Keratinocyte (primary cell): Measurements from ENCODE around the gene COX6B2. TPM values are rescaled to one million over a fixed set of nuclear protein-coding genes. Genes with fewer than 3 reads are reported as not detected.
A peak's percentile ranks its signal among the peaks of the same experiment; 100 is the strongest.

ENCODE experiments used
- DNase-seq: peaks from one replicate; pipeline ENCODE4 v3.0.0-alpha.2; 2011; ENCODE audit warnings: low read depth, missing footprints, low spot score
- FAIRE-seq: peaks from 2 replicates; lab custom pipeline; 2011; peaks lifted over from hg19 to GRCh38; lab: Jason Lieb, UNC
- H2AFZ ChIP-seq: 2 replicates; pipeline ENCODE4 v1.6.0; 2012; ENCODE audit warnings: low read length, control low read depth, inconsistent platforms; ENCODE audit not compliant: control insufficient read depth
- H3K27ac ChIP-seq: 2 replicates; pipeline ENCODE4 v1.5.1; 2011; ENCODE audit warnings: low read length; ENCODE audit not compliant: control insufficient read depth, insufficient read depth
- H3K27me3 ChIP-seq: 3 replicates; pipeline ENCODE4 v1.6.0; 2011; ENCODE audit warnings: low read length; ENCODE audit not compliant: control insufficient read depth, insufficient read depth; ENCODE audit errors: extremely low read depth
- H3K36me3 ChIP-seq, 2 experiments: 2 replicates in 1 of 2; 3 replicates in 1 of 2; pipeline ENCODE4 v1.5.1; 2011; ENCODE audit warnings: low read length in 2 of 2, mild to moderate bottlenecking in 1 of 2; ENCODE audit not compliant: control insufficient read depth in 2 of 2, insufficient read depth in 2 of 2; ENCODE audit errors: extremely low read depth in 1 of 2
- H3K4me1 ChIP-seq: 3 replicates; pipeline ENCODE4 v1.5.1; 2011; ENCODE audit warnings: low read length; ENCODE audit not compliant: control insufficient read depth, insufficient read depth; ENCODE audit errors: extremely low read depth
- H3K4me2 ChIP-seq: 3 replicates; pipeline ENCODE4 v1.6.0; 2011; ENCODE audit warnings: low read depth, low read length; ENCODE audit not compliant: control insufficient read depth, insufficient read depth; ENCODE audit errors: extremely low read depth
- H3K4me3 ChIP-seq, 3 experiments: fragments of 200-600 bp in 1 of 3; sonication (generic) in 1 of 3; 2 replicates in 2 of 3; 3 replicates in 1 of 3; pipeline ENCODE4 v1.5.1; 2011 to 2016; ENCODE audit warnings: low read length in 3 of 3, mild to moderate bottlenecking in 3 of 3, control low read depth in 2 of 3, inconsistent platforms in 1 of 3, low read depth in 1 of 3, mixed read lengths in 1 of 3, mixed run types in 1 of 3, moderate library complexity in 1 of 3; ENCODE audit not compliant: control insufficient read depth in 2 of 3, insufficient read depth in 2 of 3; ENCODE audit errors: extremely low read depth in 1 of 3
- H3K79me2 ChIP-seq: 2 replicates; pipeline ENCODE4 v1.6.0; 2012; ENCODE audit warnings: low read length; ENCODE audit not compliant: control insufficient read depth, insufficient read depth
- H3K9ac ChIP-seq: 3 replicates; pipeline ENCODE4 v1.6.0; 2011; ENCODE audit warnings: low read length; ENCODE audit not compliant: control insufficient read depth, insufficient read depth; ENCODE audit errors: extremely low read depth
- H3K9me1 ChIP-seq: 3 replicates; pipeline ENCODE4 v1.6.0; 2011; ENCODE audit warnings: low read length; ENCODE audit not compliant: control insufficient read depth, insufficient read depth; ENCODE audit errors: extremely low read depth
- H3K9me3 ChIP-seq: 2 replicates; pipeline ENCODE4 v1.5.1; 2012; ENCODE audit warnings: low read depth, low read length; ENCODE audit not compliant: control insufficient read depth
- H4K20me1 ChIP-seq: 3 replicates; pipeline ENCODE4 v1.6.0; 2011; ENCODE audit warnings: low read length; ENCODE audit not compliant: control insufficient read depth, insufficient read depth; ENCODE audit errors: extremely low read depth
- EZH2 ChIP-seq: IDR thresholded peaks from one replicate; pipeline ENCODE4 v1.6.1; 2012; ENCODE audit warnings: inconsistent platforms, mild to moderate bottlenecking, low read length, moderate library complexity
- dilution Hi-C: fragments of 300-500 bp; cut with MboI; formaldehyde crosslinking; loops from one replicate; pipeline ENCODE4 v1.7.0; 2020; ENCODE audit warnings: low sequenced_read_pairs; ENCODE audit not compliant: extremely low pct_ligation_motif_present
- polyA plus RNA-seq, 5 experiments: library from polyadenylated mRNA; depleted of rRNA in 3 of 5; stranded (reverse) in 3 of 5; stranded (forward) in 1 of 5; unstranded in 1 of 5; fragments of >200 nt; gene quantifications; 1 replicate in 1 of 5; 2 replicates in 3 of 5; 3 replicates in 1 of 5; pipeline versions ENCODE4 v1.2.1 to v1.2.3, GENCODE V29; 2011 to 2012; ENCODE audit warnings: missing spikeins in 2 of 5, low read depth in 1 of 5, low replicate concordance in 1 of 5
- TF ChIP-seq, protein P1 (sequence below), 3 experiments: IDR thresholded peaks in 1 of 3; conservative IDR thresholded peaks in 1 of 3; optimal IDR thresholded peaks in 1 of 3; 2 replicates in 2 of 3; 3 replicates in 1 of 3; pipeline versions ENCODE3 to v1.5.1; 2011; ENCODE audit warnings: low read length in 3 of 3, mild to moderate bottlenecking in 3 of 3, moderate library complexity in 2 of 3, control low read depth in 1 of 3, inconsistent platforms in 1 of 3; ENCODE audit not compliant: insufficient read depth in 2 of 3; ENCODE audit errors: extremely low read depth in 1 of 3

The COX6B2 gene
- polyA plus RNA-seq, 1 donor (not counting 4 experiments of a cell fraction or from before 2014, with no cell fraction given): 1.4 TPM

DNA sequence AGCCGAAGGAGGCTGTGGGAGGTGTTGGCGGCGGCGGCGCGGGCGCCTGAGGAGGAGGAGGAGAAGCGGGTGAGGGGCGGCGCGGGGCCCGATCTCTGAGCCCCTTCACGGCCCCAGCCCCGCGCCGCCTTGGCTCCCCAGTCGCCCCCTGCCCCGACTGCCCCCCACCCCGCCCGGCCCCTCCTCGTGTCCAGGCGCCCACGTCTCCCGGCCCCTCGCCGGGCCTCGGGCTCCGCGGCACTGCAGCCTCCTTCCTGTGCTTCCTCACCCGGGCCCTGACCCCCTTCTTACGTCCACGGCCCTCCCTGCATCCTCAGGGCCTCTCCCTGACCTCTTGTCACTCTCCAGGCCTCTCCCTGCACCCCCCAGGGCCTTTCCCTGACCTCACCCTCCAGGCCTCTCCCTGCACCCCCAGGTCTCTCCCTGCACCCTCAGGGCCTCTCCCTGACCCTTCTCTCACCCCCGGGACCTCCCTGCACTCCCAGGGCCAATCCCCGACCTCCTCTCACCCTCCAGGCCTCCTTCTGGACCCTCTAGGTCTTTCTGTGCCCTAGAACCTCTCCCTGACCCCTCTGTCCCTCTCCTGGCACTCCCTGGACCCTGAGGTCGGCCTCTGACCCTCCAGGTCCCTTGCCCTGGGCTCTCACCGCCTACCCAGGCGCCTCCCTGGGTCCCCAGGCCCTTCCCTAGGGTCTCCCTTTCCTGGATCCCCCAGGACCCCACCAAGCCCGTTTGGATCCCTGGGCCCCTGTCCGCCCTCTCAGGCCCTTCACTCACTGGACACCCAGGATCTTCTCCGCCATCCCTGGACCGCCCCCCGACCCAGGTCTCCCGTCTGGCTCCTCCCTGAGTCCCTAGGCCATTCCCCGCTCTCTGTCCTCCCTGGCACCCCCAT, 14.4 kb downstream of the COX6B2 start:
- FAIRE-seq (no peak), DNase-seq (no peak)
- H3K9me1 ChIP-seq: no peaks in the 10 kb centered on the region
- H3K79me2 ChIP-seq: peaks cover 5% of the 10 kb centered on the region
- H3K27me3 ChIP-seq: no peaks in the 10 kb centered on the region
- no peaks in the 10 kb centered on the region for H4K20me1 ChIP-seq
- TF ChIP-seq, protein P1, sequence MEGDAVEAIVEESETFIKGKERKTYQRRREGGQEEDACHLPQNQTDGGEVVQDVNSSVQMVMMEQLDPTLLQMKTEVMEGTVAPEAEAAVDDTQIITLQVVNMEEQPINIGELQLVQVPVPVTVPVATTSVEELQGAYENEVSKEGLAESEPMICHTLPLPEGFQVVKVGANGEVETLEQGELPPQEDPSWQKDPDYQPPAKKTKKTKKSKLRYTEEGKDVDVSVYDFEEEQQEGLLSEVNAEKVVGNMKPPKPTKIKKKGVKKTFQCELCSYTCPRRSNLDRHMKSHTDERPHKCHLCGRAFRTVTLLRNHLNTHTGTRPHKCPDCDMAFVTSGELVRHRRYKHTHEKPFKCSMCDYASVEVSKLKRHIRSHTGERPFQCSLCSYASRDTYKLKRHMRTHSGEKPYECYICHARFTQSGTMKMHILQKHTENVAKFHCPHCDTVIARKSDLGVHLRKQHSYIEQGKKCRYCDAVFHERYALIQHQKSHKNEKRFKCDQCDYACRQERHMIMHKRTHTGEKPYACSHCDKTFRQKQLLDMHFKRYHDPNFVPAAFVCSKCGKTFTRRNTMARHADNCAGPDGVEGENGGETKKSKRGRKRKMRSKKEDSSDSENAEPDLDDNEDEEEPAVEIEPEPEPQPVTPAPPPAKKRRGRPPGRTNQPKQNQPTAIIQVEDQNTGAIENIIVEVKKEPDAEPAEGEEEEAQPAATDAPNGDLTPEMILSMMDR (optimal IDR thresholded peaks at IDR 0.05 in 1 of 3, IDR thresholded peaks at IDR 0.05 in 1 of 3, conservative IDR thresholded peaks at IDR 0.05 in 1 of 3; ENCODE audit: extremely low read depth in 1 of 3, insufficient read depth in 2 of 3, low read length in 3 of 3): no peak
- TF ChIP-seq EZH2: no peak
- H3K9me3 ChIP-seq: no peaks in the 10 kb centered on the region
- H3K36me3 ChIP-seq: peaks cover 0 to 10% of the 10 kb centered on the region in 2 experiments
- peak overlapping the region; percentile 96 for H3K4me2 ChIP-seq
- dilution Hi-C loops: no loop called here
- H3K4me1 ChIP-seq: peaks cover 33% of the 10 kb centered on the region
- peak overlapping the region; percentile 64 to 83 (median 78) for H3K4me3 ChIP-seq
- H3K9ac ChIP-seq: peak overlapping the region; percentile 93
- H3K27ac ChIP-seq: peak overlapping the region; percentile 90
- no peak overlapping the region for H2AFZ ChIP-seq

DNA sequence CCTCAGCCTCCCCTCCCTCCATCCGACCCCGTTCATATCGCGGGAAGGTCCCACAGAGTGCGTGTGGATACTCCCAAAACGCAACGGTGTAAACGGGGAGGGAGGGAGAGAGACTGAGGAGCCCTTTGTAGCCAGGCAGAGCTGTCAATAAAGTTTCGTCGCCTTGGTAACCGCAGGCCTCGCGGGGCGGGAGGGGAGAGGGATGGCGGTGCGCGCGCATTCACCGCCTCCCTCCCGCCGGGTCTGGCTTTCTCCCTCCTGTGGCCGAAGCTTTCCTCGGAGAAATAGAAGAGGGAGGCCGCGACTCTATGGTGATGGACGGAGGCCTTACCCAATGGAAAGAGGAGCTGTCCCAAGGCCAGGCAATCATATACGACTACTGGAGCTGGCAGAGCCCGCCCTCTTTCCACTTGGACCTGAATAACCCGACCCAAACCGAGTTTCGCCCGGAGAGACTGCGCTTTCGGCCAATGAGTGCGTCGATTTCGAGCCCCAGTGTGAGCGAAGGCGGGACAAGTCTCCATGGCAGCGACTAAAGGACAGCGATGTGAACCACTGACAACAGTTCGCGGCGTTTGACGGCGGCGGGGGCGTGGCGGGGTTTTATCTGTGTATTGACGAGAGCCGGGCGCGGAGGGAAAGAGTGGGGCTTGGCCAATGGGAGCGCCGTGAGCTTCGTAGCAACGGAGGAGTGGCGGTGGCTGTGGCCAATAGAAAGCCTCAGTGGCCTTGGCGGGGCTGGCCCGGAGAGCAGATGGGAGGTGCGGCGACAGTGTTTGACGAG, 15.2 kb downstream of the COX6B2 start, which contains the start of gene KMT5C:
Gene KMT5C, plus strand, starts transcription at position 772 of the 784 bp plus-strand sequence. CDS start 2,061 bp downstream, outside the sequence.
- Histone ChIP-seq H3K79me2 (peaks cover 5% of the 10 kb centered on the region), H4K20me1 (no peaks in the 10 kb centered on the region), H3K36me3 (peaks cover 0 to 8% of the 10 kb centered on the region in 2 experiments), H2AFZ (no peak within 1 kb of the TSS), H3K9me3 (no peaks in the 10 kb centered on the region), H3K27me3 (no peaks in the 10 kb centered on the region), H3K4me2 (peak within 1 kb of the TSS; percentile 96), H3K4me3 (peak within 1 kb of the TSS; percentile 64 to 83 (median 78)), H3K9me1 (no peaks in the 10 kb centered on the region), H3K4me1 (peaks cover 31% of the 10 kb centered on the region), H3K9ac (peak within 1 kb of the TSS; percentile 96), H3K27ac (peak within 1 kb of the TSS; percentile 99)
- DNase-seq: peak; percentile 100
- TF ChIP-seq EZH2: no peak
- TF ChIP-seq, protein P1 (optimal IDR thresholded peaks at IDR 0.05 in 1 of 3, IDR thresholded peaks at IDR 0.05 in 1 of 3, conservative IDR thresholded peaks at IDR 0.05 in 1 of 3; ENCODE audit: extremely low read depth in 1 of 3, insufficient read depth in 2 of 3, low read length in 3 of 3): peak; percentile 11 to 48 (median 22)
- dilution Hi-C loops: no loop called here
- FAIRE-seq: peak; percentile 82
